ENCODE measurements around the gene BMAL1. TPM values are rescaled to one million over a fixed set of nuclear protein-coding genes. Genes with fewer than 3 reads are reported as not detected.

The BMAL1 gene
- total RNA-seq, 2 experiments from 2014 or later, result 71.3 to 73.3 TPM

GRCh38 chr11:13260201-13260962 is 17.2 kb upstream of the BMAL1 start:
- ChIA-PET CTCF (no interaction called here), POLR2A (no interaction called here)
- DNase-seq (no peak), ATAC-seq (ENCODE audit: poor library complexity) (no peak)
- TF ChIP-seq, protein P1, sequence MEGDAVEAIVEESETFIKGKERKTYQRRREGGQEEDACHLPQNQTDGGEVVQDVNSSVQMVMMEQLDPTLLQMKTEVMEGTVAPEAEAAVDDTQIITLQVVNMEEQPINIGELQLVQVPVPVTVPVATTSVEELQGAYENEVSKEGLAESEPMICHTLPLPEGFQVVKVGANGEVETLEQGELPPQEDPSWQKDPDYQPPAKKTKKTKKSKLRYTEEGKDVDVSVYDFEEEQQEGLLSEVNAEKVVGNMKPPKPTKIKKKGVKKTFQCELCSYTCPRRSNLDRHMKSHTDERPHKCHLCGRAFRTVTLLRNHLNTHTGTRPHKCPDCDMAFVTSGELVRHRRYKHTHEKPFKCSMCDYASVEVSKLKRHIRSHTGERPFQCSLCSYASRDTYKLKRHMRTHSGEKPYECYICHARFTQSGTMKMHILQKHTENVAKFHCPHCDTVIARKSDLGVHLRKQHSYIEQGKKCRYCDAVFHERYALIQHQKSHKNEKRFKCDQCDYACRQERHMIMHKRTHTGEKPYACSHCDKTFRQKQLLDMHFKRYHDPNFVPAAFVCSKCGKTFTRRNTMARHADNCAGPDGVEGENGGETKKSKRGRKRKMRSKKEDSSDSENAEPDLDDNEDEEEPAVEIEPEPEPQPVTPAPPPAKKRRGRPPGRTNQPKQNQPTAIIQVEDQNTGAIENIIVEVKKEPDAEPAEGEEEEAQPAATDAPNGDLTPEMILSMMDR (IDR thresholded peaks at IDR 0.05), result no peak
- H3K9me3 ChIP-seq (ENCODE audit: control insufficient read depth in 1 of 2, insufficient read depth in 1 of 2, low read length in 2 of 2), result no peaks in the 10 kb centered on the region
- H3K27me3 Mint-ChIP-seq, result no peaks in the 10 kb centered on the region
- H3K36me3 Mint-ChIP-seq (ENCODE audit: low read depth), result no peaks in the 10 kb centered on the region
- H3K27me3 ChIP-seq (ENCODE audit: control insufficient read depth in 1 of 2, insufficient read depth in 2 of 2, low read length in 2 of 2), result no peaks in the 10 kb centered on the region
- intact Hi-C loops (cut with DNase I, micrococcal nuclease), result no loop called here
- H3K27ac Mint-ChIP-seq, result no peak overlapping the region
- H3K36me3 ChIP-seq (ENCODE audit: insufficient read depth, low read length), result no peaks in the 10 kb centered on the region
- peaks cover 19% of the 10 kb centered on the region for H3K4me1 Mint-ChIP-seq (ENCODE audit: low read depth)
- no peak overlapping the region for H3K4me3 Mint-ChIP-seq
- H3K4me1 ChIP-seq (ENCODE audit: insufficient read depth, low read length), result peaks cover 10% of the 10 kb centered on the region
- H3K27ac ChIP-seq (ENCODE audit: low read depth in 1 of 2, low read length in 2 of 2), result no peak overlapping the region
- no peaks in the 10 kb centered on the region for H3K9me3 Mint-ChIP-seq
- no peak overlapping the region for H3K4me3 ChIP-seq (ENCODE audit: low read length)

DNA sequence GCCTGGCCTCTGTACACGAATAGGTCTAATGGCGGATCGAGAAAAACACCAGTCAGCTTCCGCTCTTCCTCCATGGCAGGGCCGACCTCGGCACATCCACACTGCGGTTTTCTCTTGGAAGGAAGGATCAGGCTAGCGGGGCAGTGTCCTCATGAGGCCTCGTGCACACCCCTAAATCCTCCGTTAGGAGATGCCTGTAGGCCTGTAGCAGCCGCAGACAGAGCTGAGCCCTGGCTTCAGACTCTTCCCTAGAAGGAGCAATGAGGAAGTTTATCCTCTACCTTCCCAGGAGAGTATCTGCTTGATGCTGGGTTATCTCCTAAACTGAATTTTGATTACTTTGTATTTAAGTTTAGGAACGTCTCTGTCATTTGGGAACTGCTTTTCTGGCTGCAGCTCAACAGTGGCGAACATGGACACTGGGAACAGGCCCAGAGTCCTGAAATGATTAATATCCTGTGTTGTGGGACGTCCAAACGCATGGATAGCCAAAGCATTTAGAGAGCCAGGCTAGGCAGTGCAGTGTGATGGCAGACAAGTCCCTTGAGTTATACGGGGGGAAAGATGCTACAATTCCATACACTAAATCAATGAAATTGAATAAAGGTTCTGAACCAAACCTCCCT is 16.5 kb upstream of the BMAL1 start:
- Mint-ChIP-seq H3K4me3 (no peak overlapping the region), H3K27ac (no peak overlapping the region), H3K36me3 (ENCODE audit: low read depth) (no peaks in the 10 kb centered on the region), H3K9me3 (no peaks in the 10 kb centered on the region), H3K27me3 (no peaks in the 10 kb centered on the region), H3K4me1 (ENCODE audit: low read depth) (peaks cover 19% of the 10 kb centered on the region)
- TF ChIP-seq, protein P1 (IDR thresholded peaks at IDR 0.05), result no peak
- no peak overlapping the region for H3K27ac ChIP-seq (ENCODE audit: low read depth in 1 of 2, low read length in 2 of 2)
- H3K36me3 ChIP-seq (ENCODE audit: insufficient read depth, low read length), result no peaks in the 10 kb centered on the region
- DNase-seq, result no peak
- ATAC-seq (ENCODE audit: poor library complexity), result no peak
- intact Hi-C loops (cut with DNase I, micrococcal nuclease), result no loop called here
- H3K27me3 ChIP-seq (ENCODE audit: control insufficient read depth in 1 of 2, insufficient read depth in 2 of 2, low read length in 2 of 2), result no peaks in the 10 kb centered on the region
- H3K4me1 ChIP-seq (ENCODE audit: insufficient read depth, low read length), result peaks cover 10% of the 10 kb centered on the region
- CTCF ChIA-PET, result no interaction called here
- POLR2A ChIA-PET, result interaction anchor here (0.7 kb wide), 1 partner anchor 53 kb away, joined by 3 read pairs; no protein-coding TSS in a partner anchor
- H3K4me3 ChIP-seq (ENCODE audit: low read length), result no peak overlapping the region
- H3K9me3 ChIP-seq (ENCODE audit: control insufficient read depth in 1 of 2, insufficient read depth in 1 of 2, low read length in 2 of 2), result no peaks in the 10 kb centered on the region

- Histone ChIP-seq H3K27ac (ENCODE audit: low read depth in 1 of 2, low read length in 2 of 2) (no peak overlapping the region), H3K4me1 (ENCODE audit: insufficient read depth, low read length) (peaks cover 10% of the 10 kb centered on the region), H3K9me3 (ENCODE audit: control insufficient read depth in 1 of 2, insufficient read depth in 1 of 2, low read length in 2 of 2) (no peaks in the 10 kb centered on the region), H3K27me3 (ENCODE audit: control insufficient read depth in 1 of 2, insufficient read depth in 2 of 2, low read length in 2 of 2) (no peaks in the 10 kb centered on the region), H3K36me3 (ENCODE audit: insufficient read depth, low read length) (no peaks in the 10 kb centered on the region), H3K4me3 (ENCODE audit: low read length) (no peak overlapping the region)
- ATAC-seq (ENCODE audit: poor library complexity) (no peak), DNase-seq (no peak)
- CTCF ChIA-PET, result no interaction called here
- TF ChIP-seq, protein P1 (IDR thresholded peaks at IDR 0.05), result no peak
- Mint-ChIP-seq H3K9me3 (no peaks in the 10 kb centered on the region), H3K4me3 (no peak overlapping the region), H3K27ac (no peak overlapping the region), H3K4me1 (ENCODE audit: low read depth) (peaks cover 19% of the 10 kb centered on the region), H3K36me3 (ENCODE audit: low read depth) (no peaks in the 10 kb centered on the region), H3K27me3 (no peaks in the 10 kb centered on the region)
- POLR2A ChIA-PET, result interaction anchor here (0.7 kb wide), 1 partner anchor 52 kb away, joined by 3 read pairs; no protein-coding TSS in a partner anchor
- intact Hi-C loops (cut with DNase I, micrococcal nuclease), result no loop called here
Measured at GRCh38 chr11:13261591-13262061, 16.0 kb upstream of the BMAL1 start.

Measured in CD4-positive, alpha-beta T cell (primary cell).